Left ventricle myocardium superior (tissue), 1 donor: ENCODE measurements around the gene TYR. TPM values are rescaled to one million over a fixed set of nuclear protein-coding genes. Genes with fewer than 3 reads are reported as not detected.
"Not testable (repeated sequence)": the region's sequence is repeated elsewhere in the genome, so short reads cannot be mapped to it uniquely, and the experiment has no call there.

Experiments
- ATAC-seq: fragments of 200-7000 bp; cut with Tn5 transposase; one replicate; pipeline ENCODE4 v1.9.1; 2020; ENCODE audit warnings: mild to moderate bottlenecking, moderate library complexity
- DNase-seq: peaks from one replicate; pipeline ENCODE4 v3.0.0-alpha.2; 2020
- intact Hi-C: fragments of 100-400 bp; cut with micrococcal nuclease; formaldehyde crosslinking; loops from one replicate; pipeline ENCODE4 v1.11.0; 2022
- long read RNA-seq: library from polyadenylated mRNA; unstranded; transcript quantifications from one replicate; pipeline ENCODE4 v2.0.0, GENCODE V29; 2021
- total RNA-seq: library from RNA; stranded (reverse); fragmentation: NEBNext Ultra II Directional; extraction: Animal tissue kit (Norgen Biotek cat#: 25700); gene quantifications from one replicate; pipeline ENCODE4 v1.2.1, GENCODE V29; 2021
- donor health status: DM: no; HTN: yes; CAD: no; lungs with severe emphysema.

The TYR gene
- not detected for total RNA-seq
- long read RNA-seq: 0 reads

DNA sequence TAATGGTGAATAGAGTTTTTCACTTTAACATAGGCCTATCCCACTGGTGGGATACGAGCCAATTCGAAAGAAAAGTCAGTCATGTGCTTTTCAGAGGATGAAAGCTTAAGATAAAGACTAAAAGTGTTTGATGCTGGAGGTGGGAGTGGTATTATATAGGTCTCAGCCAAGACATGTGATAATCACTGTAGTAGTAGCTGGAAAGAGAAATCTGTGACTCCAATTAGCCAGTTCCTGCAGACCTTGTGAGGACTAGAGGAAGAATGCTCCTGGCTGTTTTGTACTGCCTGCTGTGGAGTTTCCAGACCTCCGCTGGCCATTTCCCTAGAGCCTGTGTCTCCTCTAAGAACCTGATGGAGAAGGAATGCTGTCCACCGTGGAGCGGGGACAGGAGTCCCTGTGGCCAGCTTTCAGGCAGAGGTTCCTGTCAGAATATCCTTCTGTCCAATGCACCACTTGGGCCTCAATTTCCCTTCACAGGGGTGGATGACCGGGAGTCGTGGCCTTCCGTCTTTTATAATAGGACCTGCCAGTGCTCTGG, at the start of gene TYR:
TYR (plus strand) TSS at position 185 of the 541 bp plus-strand sequence; CDS start at position 264, 79 bp downstream.
- intact Hi-C loops: no loop called here
- DNase-seq: no peak
- no peak for ATAC-seq

DNA sequence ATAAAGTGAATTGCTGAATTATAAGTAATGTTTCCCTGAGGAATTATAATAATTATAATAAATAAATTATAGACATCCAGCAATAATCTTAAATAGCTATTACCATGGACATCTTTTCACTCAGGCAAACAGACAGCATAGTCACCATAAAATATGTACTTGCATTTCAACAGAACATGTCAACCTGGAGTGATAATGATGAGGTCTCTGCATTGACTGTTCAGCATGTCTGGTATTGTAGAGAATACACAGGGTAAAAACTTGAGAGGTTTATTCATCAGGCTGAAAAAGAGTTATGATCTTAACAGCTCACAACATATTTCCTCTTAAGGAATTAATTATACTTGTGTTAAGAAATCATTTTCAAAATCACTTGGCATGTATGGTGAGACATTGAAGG, 41.1 kb upstream of the TYR start:
- ATAC-seq (no peak), DNase-seq (no peak)
- intact Hi-C loops: no loop called here

DNA sequence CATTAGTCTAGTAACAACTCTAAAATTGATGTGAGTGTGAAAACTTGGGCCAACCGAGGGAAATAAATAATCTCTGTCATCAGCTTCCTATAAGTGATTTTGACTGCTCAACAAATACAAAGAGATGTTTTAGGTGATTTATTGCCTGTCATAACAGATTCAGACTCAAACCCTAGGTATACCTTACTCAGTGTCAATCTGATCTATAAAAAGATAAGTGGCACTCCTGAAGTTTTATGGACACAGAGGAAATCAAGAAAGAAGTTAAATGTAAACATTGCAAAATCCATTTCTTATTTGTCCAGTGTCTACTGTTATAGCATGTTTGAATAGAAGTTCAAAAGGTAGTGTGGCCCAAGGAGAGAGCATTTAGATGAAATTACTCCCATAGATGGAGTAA, 30.4 kb upstream of the TYR start:
- DNase-seq (no peak), ATAC-seq (no peak)
- intact Hi-C loops: no loop called here

DNA sequence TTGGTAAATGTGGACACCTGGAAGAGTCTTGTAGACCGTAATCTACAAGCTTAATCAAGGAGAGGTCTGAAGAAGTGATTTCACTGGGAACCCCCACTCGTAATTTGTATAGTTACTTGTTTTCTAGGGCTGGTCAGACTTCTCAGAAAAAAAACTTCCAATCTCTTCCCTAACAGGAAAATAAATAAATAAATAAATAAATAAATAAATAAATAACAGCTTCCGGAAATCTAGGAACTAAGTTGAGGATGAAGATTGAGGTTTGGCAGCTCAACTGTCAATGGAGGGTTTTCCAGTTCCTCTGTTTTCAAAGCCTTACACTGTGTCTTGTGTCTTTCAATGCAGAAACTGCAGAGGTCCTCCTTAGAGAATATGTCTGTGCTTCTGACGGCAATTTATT, 17.7 kb upstream of the TYR start:
- no peak for DNase-seq
- intact Hi-C loops: no loop called here
- no peak for ATAC-seq

DNA sequence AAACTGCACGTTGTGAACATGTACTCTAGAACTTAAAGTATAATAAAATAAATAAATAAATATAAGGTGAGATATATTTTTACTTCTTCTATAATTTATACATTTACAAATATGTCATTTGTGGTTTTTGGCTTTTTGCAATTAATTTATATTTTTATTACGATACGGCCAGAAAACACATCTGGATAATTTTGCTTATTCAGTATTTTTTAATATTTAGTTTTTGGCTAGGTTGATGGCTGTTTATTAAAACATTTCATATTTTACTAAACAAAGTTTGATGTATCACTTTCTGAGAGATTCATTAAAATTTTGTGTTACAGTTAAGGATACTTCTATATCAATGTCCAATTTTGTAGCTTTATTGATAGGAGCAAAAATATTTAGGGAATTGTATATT, 15.7 kb upstream of the TYR start:
- intact Hi-C loops: no loop called here
- no peak for DNase-seq
- no peak for ATAC-seq

DNA sequence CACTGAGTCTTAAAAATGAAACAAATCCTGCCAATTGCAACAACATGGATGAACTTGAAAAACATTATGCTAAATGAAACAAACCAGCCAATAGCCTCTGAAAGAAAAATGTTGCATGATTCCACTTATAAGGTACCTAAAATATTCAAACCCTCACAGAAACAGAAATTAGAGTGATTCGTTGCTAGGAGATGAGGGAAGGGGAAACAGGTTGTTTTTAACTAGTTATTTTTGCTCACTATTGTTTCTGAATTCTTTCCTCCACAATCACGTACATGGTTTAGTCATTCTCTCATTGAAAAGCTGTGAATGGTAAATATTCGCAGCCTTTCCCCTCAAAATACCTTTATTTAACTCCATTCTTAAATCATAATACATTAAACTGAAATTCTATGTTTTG, 14.0 kb upstream of the TYR start:
- intact Hi-C loops: no loop called here
- DNase-seq: no peak
- no peak for ATAC-seq

DNA sequence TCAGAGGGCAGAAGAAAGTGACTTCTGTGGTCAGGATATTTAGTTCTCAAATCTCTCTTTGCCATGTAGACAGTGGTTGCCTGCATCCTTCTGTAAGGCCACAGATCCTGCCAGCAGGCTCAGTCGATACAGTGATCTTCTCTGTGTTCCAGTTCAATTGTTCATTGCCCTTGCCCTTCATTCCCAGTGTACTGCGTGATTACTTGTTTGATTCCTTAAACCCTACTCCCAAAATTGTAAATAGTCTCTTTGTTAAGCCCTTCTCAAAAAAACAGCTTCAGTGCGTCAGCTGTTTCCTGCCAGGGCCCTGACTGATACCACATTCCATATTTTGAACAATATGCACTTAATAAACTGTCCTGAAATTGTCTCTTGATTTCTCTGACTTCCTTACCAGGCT, 9.3 kb upstream of the TYR start:
- DNase-seq (no peak), ATAC-seq (no peak)
- intact Hi-C loops: no loop called here

DNA sequence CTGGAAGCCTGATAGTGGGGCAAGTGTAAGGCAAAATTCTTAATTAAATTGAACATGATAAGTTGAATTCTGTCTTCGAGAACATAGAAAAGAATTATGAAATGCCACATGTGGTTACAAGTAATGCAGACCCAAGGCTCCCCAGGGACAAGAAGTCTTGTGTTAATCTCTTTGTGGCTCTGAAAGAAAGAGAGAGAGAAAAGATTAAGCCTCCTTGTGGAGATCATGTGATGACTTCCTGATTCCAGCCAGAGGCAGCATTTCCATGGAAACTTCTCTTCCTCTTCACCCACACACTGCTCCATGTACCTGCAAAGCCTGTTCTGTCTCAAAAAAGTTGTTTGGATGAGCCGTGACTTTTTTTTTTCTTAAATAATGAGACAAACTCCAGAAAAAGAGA, 1.9 kb upstream of the TYR start:
- DNase-seq (no peak), ATAC-seq (no peak)
- intact Hi-C loops: no loop called here

DNA sequence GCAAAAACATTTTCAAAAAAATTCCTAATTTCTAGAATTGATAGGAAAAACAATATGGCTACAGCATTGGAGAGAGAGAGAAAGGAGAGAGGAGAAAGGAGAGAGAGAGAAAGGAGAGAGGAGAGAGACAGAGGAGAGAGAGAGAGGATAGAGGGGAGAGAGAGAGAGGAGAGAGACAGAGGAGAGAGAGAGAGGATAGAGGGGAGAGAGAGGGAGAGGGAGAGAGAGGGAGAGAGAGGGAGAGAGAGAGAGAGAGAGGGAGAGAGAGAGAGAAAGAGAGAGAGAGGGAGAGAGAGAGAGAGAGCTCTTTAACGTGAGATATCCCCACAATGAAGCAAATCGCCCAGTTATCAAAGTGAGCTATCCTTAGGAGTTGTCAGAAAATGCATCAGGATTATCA, 737 bp upstream of the TYR start:
- ATAC-seq: no peak
- intact Hi-C loops: no loop called here
- DNase-seq: no peak

DNA sequence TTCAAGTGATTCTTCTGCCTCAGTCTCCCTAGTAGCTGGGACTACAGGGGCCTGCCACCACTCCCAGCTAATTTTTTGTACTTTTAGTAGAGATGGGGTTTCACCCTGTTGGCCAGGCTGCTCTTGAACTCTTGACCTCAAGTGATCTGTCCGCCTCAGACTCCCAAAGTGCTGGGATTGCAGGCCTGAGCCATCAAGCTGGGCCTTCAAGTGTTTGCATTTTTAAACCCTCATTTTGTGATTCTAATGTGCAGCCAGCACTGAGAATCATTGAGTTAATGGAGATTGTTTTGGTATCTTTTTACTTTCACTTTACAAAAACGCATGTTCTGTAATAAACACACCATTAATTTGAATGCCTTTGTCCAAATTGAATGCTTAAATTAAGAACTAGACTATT, 3.4 kb downstream of the TYR start:
- DNase-seq: no peak
- intact Hi-C loops: no loop called here
- ATAC-seq: no peak

DNA sequence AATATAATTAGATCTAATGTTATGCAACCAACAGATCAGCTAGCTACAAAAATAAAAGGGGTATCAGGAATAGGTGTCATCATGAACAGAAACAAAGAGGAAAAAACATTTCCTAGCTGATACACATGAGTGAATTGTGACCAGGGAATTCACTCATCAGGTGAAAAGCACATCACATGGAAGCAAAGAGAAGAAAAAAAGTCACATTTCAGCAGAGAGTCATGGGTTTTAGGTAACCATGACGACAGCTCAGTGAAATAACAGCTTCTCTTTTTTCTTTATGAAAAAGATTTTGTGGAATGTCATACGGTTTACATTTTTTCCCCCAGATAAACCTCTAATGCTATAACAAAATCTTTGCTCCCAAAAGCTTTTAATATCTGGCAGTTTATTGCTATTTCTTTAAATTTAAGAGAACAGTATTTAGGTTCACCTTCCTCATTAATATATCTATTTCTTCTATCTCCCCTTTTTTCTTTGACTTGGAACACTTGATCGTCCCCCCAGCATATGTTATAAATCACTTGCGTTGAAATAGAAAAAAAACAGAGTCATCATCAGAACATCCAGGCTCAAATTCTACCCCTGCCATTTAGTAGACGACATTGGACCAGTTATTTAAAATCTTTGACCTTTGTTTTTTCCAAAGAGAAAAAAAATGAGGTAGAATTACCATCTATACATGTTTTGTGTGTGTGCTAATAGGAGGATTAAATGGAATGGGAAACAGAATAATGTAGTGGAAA, 5.3 kb downstream of the TYR start:
- ATAC-seq (no peak), DNase-seq (no peak)
- intact Hi-C loops: no loop called here

DNA sequence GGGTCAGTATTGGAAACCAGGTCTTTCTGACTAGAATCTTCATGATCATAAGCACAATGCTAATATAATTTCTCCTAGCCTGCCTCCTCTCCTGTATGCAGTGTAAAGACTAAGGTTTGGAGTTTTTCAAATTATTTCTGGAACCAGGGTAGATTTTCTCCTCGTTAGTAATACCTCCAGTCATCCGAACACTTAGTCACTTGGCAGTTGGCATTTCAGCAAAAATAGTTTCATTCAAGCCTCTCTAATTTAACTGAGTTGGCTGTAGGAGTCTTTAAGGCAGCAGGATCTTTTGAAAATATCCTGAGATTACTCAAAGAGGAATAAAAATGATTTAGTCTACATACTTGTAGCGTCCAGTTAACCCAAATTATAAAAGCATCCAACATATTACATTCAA, 6.3 kb downstream of the TYR start:
- DNase-seq: no peak
- intact Hi-C loops: no loop called here
- no peak for ATAC-seq

DNA sequence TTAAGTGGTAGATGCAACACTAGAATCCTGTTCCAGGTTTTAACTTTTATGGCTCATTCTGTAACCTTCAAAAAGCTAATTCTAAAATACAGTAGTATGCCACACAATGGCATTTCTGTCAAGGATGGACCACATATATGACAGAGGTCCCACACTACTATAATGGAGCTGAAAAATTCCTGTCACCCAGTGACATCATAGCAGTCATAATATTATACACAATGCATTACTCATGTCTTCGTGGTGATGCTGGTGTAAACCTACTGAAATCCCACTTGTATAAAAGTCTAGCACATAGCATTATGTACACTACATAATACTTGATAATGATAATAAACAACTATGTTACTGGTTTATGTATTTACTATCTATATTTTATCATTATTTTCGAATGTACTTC, 12.1 kb downstream of the TYR start:
- ATAC-seq: no peak
- no peak for DNase-seq
- intact Hi-C loops: no loop called here

DNA sequence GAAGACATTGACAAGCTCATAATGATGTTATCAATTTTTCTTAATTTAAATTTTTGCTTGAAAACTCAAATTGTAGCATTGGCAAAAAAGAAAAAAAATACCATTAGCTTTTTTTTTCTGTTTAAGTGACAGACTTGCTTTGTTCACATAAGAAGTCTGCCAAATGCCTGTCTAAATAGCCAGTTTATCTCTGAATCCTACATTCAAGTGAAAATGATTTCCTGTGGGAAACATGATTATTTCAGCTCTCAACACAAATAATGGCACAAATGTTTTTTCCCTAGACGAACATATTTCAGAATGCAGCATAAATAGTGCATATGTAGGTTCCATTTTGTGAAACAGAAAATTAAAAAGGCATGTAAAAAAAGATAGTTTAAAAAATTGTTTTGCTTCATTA, 23.5 kb downstream of the TYR start:
- ATAC-seq (no peak), DNase-seq (no peak)
- intact Hi-C loops: no loop called here

DNA sequence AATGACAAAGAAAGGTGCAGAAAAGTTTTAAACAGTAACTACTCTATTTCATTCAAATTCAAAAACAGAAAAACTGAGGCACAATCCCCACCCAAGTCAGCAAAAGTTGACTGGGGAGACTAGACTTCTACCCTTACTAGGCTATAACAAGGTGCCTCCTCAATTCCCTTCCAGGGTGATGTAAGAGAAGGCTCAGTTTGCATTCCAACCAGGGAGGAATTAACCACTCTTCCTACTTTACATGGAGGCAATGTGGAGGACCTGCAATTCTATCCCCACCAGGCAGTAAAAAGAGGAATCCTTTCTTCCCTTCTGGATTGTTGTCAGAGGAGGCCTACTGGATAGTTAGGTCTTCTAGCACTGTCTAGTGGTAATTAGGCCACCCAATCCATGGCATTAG, 26.1 kb downstream of the TYR start:
- DNase-seq (no peak), ATAC-seq (no peak)
- intact Hi-C loops: no loop called here

DNA sequence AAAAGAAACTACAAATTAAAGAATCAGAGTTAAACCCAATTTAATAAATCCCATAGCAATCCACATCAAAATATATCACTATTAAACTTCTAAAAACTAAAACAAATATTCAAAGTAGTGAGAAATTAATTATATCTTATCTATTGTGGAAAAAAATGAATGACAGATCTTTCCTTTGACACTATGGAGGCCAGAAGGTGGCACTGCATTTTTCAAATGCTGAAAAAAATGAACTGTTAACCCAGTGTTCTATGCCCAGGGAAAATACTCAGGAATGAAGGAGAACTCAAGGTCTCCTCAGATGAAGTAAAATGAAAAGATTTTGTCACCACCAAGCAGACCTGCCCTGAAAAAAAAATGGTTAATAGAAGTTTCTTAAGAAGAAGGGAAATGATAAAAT, 27.7 kb downstream of the TYR start:
- DNase-seq (no peak), ATAC-seq (no peak)
- intact Hi-C loops: no loop called here

DNA sequence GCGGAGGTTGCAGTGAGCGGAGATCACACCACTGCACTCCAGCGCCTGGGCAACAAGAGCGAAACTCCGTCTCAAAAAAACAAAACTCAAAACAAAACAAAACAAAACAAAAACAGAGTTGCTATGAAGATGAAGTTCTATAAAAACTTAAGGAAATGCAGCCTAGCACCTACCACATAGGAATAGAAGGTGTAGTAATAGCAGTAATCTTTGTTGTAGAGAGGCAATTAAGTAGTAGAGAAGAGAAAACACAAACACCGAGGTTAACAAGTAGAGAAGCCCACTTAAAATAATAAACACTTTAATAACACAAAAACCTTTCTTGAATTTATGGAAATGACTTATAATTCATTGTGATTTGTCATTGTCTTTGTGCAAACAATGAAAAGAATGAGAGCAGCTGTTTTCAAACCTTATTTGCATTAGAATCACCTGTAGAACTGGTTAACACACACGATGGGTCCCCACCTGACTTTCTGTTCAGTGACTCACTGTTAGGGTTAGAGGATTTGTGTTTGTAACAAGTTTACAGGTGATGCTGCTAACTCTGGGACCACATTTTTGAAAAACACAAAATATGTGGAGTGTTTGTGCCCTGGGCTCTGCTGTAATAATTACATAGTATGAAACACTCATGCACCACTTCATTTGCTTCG, 43.1 kb downstream of the TYR start:
- DNase-seq (no peak), ATAC-seq (no peak)
- intact Hi-C loops: no loop called here

DNA sequence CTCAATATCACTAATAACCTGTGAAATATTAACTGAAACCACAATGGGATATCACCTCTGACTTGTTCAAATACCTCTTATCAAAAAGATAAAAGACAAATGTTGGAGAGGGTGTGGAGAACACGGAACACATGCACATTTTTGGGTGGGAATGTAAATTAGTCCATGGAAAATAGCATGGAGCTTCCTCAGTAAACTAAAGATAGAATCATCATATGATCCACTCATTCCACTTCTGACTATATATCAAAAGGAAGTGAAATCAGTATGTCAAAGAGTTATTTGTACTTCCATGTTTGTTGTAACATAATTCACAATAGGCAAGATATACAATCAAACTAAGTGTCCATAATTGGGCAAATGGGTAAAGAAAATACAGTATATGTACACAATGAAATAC, 57.4 kb downstream of the TYR start:
- DNase-seq (no peak), ATAC-seq (no peak)
- intact Hi-C loops: no loop called here

DNA sequence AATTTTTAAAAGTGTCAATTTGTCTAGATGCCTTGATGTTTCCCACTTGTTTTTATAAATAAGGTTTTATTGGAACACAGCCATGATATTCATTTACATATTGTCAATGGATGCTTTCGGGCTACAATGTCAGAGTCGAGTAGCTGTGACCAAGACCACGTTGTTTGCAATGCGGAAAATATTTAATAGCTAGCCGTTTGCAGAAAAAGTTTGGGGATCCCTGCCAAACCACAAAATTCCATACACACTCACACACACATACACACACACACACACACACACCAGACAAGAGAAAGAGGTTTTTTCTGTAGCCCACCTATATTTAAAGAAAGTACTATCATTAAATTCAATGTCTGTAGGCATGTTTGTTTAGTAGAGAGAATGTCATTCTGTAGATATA, 58.3 kb downstream of the TYR start:
- ATAC-seq (no peak), DNase-seq (no peak)
- intact Hi-C loops: no loop called here

DNA sequence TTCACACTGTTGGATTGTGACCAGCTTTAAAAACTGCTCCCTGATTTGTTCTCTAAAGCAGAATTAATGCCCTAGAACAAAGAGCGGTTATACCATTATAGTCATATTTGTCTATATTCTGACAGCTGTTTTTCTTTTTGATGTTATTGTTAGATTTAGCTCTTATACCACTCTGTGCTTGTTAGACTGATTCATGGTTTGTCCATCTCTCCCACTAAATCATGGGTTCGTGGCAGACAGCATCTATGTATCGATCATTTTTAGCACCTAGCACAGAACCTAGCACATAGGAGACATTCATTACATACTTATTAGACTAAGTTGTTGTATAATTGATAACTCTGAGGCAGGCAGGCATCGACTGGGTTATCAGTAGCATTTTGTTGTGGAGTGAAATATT, 69.3 kb downstream of the TYR start:
- DNase-seq, intact Hi-C loops, ATAC-seq: not testable (repeated sequence)

DNA sequence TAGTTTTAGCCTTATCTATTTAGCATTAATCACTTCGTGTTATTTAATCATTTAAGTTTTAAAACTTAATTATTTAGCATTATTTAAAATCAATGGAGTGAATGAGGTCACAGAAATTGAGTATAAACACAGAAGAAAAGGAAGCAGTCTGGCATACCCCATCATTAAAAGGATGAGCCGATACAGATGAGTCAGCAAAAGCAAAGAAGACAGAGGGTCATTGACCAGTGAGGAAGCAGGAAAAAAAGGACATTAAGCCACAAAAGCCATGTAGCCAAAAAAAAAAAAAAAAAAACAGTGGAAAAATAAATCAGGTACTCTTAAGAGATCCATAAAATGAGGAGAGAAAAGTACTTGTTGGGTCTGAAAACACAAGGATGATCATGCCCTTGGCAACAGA, 71.5 kb downstream of the TYR start:
- no peak for ATAC-seq
- intact Hi-C loops: no loop called here
- no peak for DNase-seq
